Measurements from ENCODE around the gene DPYSL4. TPM values are rescaled to one million over a fixed set of nuclear protein-coding genes. Genes with fewer than 3 reads are reported as not detected.
"Not testable (repeated sequence)": the region's sequence is repeated elsewhere in the genome, so short reads cannot be mapped to it uniquely, and the experiment has no call there.

DPYSL4 gene
- total RNA-seq, 5 donors from 2014 or later (not counting 1 experiment from before 2014, with no cell fraction given) = 0.66 to 3.9 (median 3.2) TPM

- POLR2A ChIA-PET; H3K27me3 Mint-ChIP-seq; DNase-seq; H3K9me3 ChIP-seq; H3K27ac ChIP-seq (ENCODE audit: low read length); H3K4me3 ChIP-seq (ENCODE audit: control insufficient read depth in 1 of 2, extremely low read depth in 1 of 2, low read length in 1 of 2); ATAC-seq (replicated peaks in 1 of 4); H3K4me1 ChIP-seq (ENCODE audit: control insufficient read depth in 1 of 2, extremely low read depth in 1 of 2, insufficient read depth in 2 of 2, low read length in 2 of 2); H3K4me3 Mint-ChIP-seq; CTCF ChIA-PET; H3K36me3 ChIP-seq (ENCODE audit: control insufficient read depth in 2 of 2, extremely low read depth in 1 of 2, insufficient read depth in 1 of 2, low read length in 1 of 2); H3K27me3 ChIP-seq (replicated peaks in 1 of 2; ENCODE audit: control insufficient read depth in 2 of 2, extremely low read depth in 1 of 2, insufficient read depth in 2 of 2, low read length in 1 of 2); H3K27ac Mint-ChIP-seq; H3K4me1 Mint-ChIP-seq: not testable (repeated sequence)
- WGBS (ENCODE audit: insufficient coverage) = 84% methylated on average over 6 of the region's 18 CpGs
- H3K36me3 Mint-ChIP-seq = peaks cover 15% of the 10 kb centered on the region
- H3K9me3 Mint-ChIP-seq = peaks cover 0 to 12% (median 6%) of the 10 kb centered on the region in 3 donors
Observed at GRCh38 chr10:132220996-132221395, 34.2 kb downstream of the DPYSL4 start.

DNA sequence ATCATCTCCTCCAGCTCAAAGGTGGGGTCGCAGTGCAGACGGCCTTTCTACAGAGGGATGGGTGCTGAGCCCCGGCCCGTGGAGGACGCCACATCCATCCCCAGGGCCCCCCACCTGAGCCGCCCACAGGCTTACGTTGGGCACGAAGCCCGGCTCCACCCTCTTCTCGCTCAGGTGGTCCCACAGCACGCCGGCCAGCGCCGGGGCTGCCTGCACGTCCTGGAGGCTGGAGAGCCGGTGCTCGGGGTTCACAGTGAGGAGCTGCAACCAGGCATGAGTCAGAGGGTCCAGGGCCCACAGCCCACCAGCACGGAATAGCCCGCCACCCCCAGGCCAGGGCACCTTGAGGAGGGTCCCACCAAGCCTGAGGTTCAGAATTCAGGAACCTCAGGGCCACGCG, 36.0 kb downstream of the DPYSL4 start:
- peaks cover 0 to 1% (median 0%) of the 10 kb centered on the region in 3 donors for H3K4me1 Mint-ChIP-seq
- CTCF ChIA-PET = no interaction called here
- peaks cover 0 to 5% (median 0%) of the 10 kb centered on the region in 3 donors for H3K9me3 Mint-ChIP-seq
- peaks cover 0 to 8% of the 10 kb centered on the region in 2 experiments for H3K4me1 ChIP-seq (ENCODE audit: control insufficient read depth in 1 of 2, extremely low read depth in 1 of 2, insufficient read depth in 2 of 2, low read length in 2 of 2)
- no peaks in the 10 kb centered on the region for H3K27me3 Mint-ChIP-seq
- DNase-seq (no peak), ATAC-seq (replicated peaks in 1 of 4) (no peak)
- H3K4me3 Mint-ChIP-seq = no peak overlapping the region
- POLR2A ChIA-PET = no interaction called here
- no peak overlapping the region for H3K27ac ChIP-seq (ENCODE audit: low read length)
- no peaks in the 10 kb centered on the region for H3K36me3 ChIP-seq (ENCODE audit: control insufficient read depth in 2 of 2, extremely low read depth in 1 of 2, insufficient read depth in 1 of 2, low read length in 1 of 2)
- H3K4me3 ChIP-seq (ENCODE audit: control insufficient read depth in 1 of 2, extremely low read depth in 1 of 2, low read length in 1 of 2) = no peak overlapping the region
- peaks cover 9% of the 10 kb centered on the region for H3K36me3 Mint-ChIP-seq
- no peak overlapping the region for H3K27ac Mint-ChIP-seq
- H3K9me3 ChIP-seq = no peaks in the 10 kb centered on the region
- H3K27me3 ChIP-seq (replicated peaks in 1 of 2; ENCODE audit: control insufficient read depth in 2 of 2, extremely low read depth in 1 of 2, insufficient read depth in 2 of 2, low read length in 1 of 2) = peaks cover 0 to 3% of the 10 kb centered on the region in 2 experiments
- 86% methylated on average over 17 of the region's 21 CpGs for WGBS (ENCODE audit: insufficient coverage)

DNA sequence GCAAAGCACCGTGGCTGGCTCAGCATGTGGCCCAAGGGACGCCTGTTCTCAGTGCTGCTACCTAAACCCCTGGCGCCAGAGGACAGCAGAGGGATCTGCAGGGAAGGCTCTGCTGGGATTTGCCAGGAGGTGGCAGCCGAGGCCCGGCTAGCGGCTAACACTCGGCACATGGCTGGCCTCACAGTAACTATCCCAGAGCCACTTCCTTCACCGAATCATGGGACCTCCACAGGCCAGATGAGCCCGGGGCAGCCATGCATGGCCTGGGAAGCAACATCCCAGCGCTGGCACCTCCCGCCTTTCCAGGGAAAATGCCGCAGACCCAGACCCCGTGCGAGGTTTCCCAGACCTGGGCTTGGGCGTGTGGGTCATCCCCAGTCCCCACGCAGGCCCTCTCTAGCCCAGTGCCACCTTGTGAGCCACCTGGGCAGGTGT, 36.4 kb downstream of the DPYSL4 start:
- Histone ChIP-seq H3K9me3 (no peaks in the 10 kb centered on the region), H3K4me3 (ENCODE audit: control insufficient read depth in 1 of 2, extremely low read depth in 1 of 2, low read length in 1 of 2) (no peak overlapping the region), H3K36me3 (ENCODE audit: control insufficient read depth in 2 of 2, extremely low read depth in 1 of 2, insufficient read depth in 1 of 2, low read length in 1 of 2) (no peaks in the 10 kb centered on the region), H3K4me1 (ENCODE audit: control insufficient read depth in 1 of 2, extremely low read depth in 1 of 2, insufficient read depth in 2 of 2, low read length in 2 of 2) (peaks cover 0 to 8% of the 10 kb centered on the region in 2 experiments), H3K27me3 (replicated peaks in 1 of 2; ENCODE audit: control insufficient read depth in 2 of 2, extremely low read depth in 1 of 2, insufficient read depth in 2 of 2, low read length in 1 of 2) (peaks cover 0 to 3% of the 10 kb centered on the region in 2 experiments), H3K27ac (ENCODE audit: low read length) (no peak overlapping the region)
- WGBS (ENCODE audit: insufficient coverage) = 51% methylated on average over 16 of the region's 16 CpGs
- ChIA-PET POLR2A (no interaction called here), CTCF (no interaction called here)
- no peaks in the 10 kb centered on the region for H3K27me3 Mint-ChIP-seq
- peak; percentile 17 to 72 (median 50) for DNase-seq
- H3K9me3 Mint-ChIP-seq = peaks cover 0 to 4% (median 0%) of the 10 kb centered on the region in 3 donors
- ATAC-seq (replicated peaks in 1 of 4) = peak; percentile 66 to 95 (median 86)
- peaks cover 8% of the 10 kb centered on the region for H3K36me3 Mint-ChIP-seq
- H3K4me3 Mint-ChIP-seq = no peak overlapping the region
- H3K27ac Mint-ChIP-seq = no peak overlapping the region
- peaks cover 0 to 1% (median 0%) of the 10 kb centered on the region in 3 donors for H3K4me1 Mint-ChIP-seq

DNA sequence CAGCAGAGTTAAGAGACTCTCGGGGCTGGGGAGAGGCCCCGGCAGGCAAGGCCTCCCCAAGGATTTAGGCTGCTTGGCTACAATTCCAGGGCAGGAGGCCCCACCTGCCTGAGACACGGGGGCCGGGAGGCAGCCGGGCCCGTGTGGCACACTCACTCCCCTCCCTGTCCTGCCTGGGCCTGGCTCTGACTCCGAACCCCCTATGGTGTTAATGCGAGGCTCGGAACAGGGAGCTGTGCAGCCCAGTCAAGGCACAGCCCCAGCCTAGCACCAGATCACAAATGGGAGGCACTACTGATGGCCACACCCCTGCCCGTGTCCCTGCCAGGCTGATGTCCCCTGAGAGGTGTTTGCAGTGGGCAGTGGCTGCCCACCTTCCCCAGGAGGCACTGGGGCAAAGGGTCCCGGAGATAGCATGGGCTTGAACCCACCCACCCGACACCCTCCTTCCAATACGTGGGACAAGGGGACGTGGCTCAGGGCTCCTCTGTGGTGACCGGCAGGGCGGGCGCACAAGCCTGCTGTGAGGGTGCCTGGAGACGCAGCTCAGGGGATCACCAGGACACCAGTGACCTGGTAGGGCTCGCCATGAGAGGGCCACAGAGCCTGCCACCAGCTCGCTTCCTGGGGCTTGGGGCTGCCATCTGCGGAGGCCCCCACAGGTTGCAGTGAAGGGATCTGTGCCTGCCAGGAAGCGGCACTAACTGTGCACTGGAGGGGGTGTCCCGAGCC, 37.0 kb downstream of the DPYSL4 start:
- H3K4me3 Mint-ChIP-seq = no peak overlapping the region
- Histone ChIP-seq H3K27me3 (replicated peaks in 1 of 2; ENCODE audit: control insufficient read depth in 2 of 2, extremely low read depth in 1 of 2, insufficient read depth in 2 of 2, low read length in 1 of 2) (peaks cover 0 to 3% of the 10 kb centered on the region in 2 experiments), H3K36me3 (ENCODE audit: control insufficient read depth in 2 of 2, extremely low read depth in 1 of 2, insufficient read depth in 1 of 2, low read length in 1 of 2) (no peaks in the 10 kb centered on the region), H3K27ac (ENCODE audit: low read length) (no peak overlapping the region), H3K4me3 (ENCODE audit: control insufficient read depth in 1 of 2, extremely low read depth in 1 of 2, low read length in 1 of 2) (no peak overlapping the region), H3K9me3 (no peaks in the 10 kb centered on the region), H3K4me1 (ENCODE audit: control insufficient read depth in 1 of 2, extremely low read depth in 1 of 2, insufficient read depth in 2 of 2, low read length in 2 of 2) (peaks cover 0 to 8% of the 10 kb centered on the region in 2 experiments)
- ATAC-seq (replicated peaks in 1 of 4) (no peak), DNase-seq (no peak)
- ChIA-PET POLR2A (no interaction called here), CTCF (no interaction called here)
- WGBS (ENCODE audit: insufficient coverage) = 88% methylated on average over 15 of the region's 23 CpGs
- peaks cover 5% of the 10 kb centered on the region for H3K36me3 Mint-ChIP-seq
- H3K27me3 Mint-ChIP-seq = no peaks in the 10 kb centered on the region
- no peak overlapping the region for H3K27ac Mint-ChIP-seq
- H3K4me1 Mint-ChIP-seq = peaks cover 0 to 1% (median 0%) of the 10 kb centered on the region in 3 donors
- H3K9me3 Mint-ChIP-seq = peaks cover 0 to under 1% (median 0%) of the 10 kb centered on the region in 3 donors

- Histone ChIP-seq H3K4me1 (ENCODE audit: control insufficient read depth in 1 of 2, extremely low read depth in 1 of 2, insufficient read depth in 2 of 2, low read length in 2 of 2) (peaks cover 0 to 10% of the 10 kb centered on the region in 2 experiments), H3K27me3 (replicated peaks in 1 of 2; ENCODE audit: control insufficient read depth in 2 of 2, extremely low read depth in 1 of 2, insufficient read depth in 2 of 2, low read length in 1 of 2) (no peaks in the 10 kb centered on the region), H3K9me3 (no peaks in the 10 kb centered on the region), H3K4me3 (ENCODE audit: control insufficient read depth in 1 of 2, extremely low read depth in 1 of 2, low read length in 1 of 2) (no peak overlapping the region), H3K36me3 (ENCODE audit: control insufficient read depth in 2 of 2, extremely low read depth in 1 of 2, insufficient read depth in 1 of 2, low read length in 1 of 2) (no peaks in the 10 kb centered on the region), H3K27ac (ENCODE audit: low read length) (no peak overlapping the region)
- H3K27ac Mint-ChIP-seq = no peak overlapping the region
- peaks cover 4% of the 10 kb centered on the region for H3K36me3 Mint-ChIP-seq
- no peak overlapping the region for H3K4me3 Mint-ChIP-seq
- ChIA-PET CTCF (interaction anchor here in 1 of 2 donors (0.6 to 0.7 kb wide), 2 partner anchors 49 to 65 kb away, joined by 4 to 10 read pairs; no protein-coding TSS in a partner anchor), POLR2A (no interaction called here)
- no peaks in the 10 kb centered on the region for H3K27me3 Mint-ChIP-seq
- DNase-seq = no peak
- H3K4me1 Mint-ChIP-seq = peaks cover 2 to 7% (median 5%) of the 10 kb centered on the region in 3 donors
- 89% methylated on average over 20 of the region's 20 CpGs for WGBS (ENCODE audit: insufficient coverage)
- H3K9me3 Mint-ChIP-seq = no peaks in the 10 kb centered on the region
- no peak for ATAC-seq (replicated peaks in 1 of 4)
Observed at GRCh38 chr10:132224343-132225072, 37.8 kb downstream of the DPYSL4 start.

DNA sequence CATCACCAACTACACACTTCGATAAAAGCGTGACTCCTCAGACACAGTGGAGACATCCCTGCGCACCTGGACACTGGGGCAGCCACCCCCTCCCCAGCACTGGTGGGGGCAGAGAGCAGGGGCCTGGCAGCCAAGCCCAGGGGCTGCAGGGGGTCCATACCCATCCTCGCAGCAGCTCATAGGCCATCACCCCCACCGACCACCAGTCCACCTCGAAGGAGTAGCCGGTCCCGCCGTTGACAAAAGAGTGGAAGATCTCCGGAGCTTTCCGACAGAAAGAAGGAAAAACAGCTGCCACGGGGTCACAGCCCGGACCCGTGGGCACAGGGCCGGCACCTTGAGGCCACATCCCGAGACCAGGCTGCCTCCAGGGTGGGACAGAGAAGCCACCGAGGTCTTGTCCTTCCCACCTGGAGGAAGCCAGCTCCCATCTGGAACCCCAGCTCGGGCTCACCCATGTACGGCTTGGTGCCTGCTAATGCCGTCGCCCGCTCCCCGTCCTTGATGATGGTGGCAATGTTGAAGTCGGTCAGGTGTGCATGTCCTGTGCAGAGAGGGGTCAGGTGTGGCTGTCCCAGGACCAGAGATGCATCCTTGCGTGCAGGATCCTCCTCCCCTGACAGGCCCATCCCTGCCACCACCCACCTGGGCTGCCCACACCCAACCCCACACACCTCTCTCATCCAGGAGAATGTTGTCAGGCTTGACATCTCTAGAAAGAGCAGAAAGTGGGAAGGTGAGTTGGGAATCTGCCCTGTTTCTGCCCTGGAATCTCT, 38.5 kb downstream of the DPYSL4 start:
- peaks cover 0 to 17% of the 10 kb centered on the region in 2 experiments for H3K4me1 ChIP-seq (ENCODE audit: control insufficient read depth in 1 of 2, extremely low read depth in 1 of 2, insufficient read depth in 2 of 2, low read length in 2 of 2)
- no peaks in the 10 kb centered on the region for H3K36me3 ChIP-seq (ENCODE audit: control insufficient read depth in 2 of 2, extremely low read depth in 1 of 2, insufficient read depth in 1 of 2, low read length in 1 of 2)
- no peaks in the 10 kb centered on the region for H3K27me3 ChIP-seq (replicated peaks in 1 of 2; ENCODE audit: control insufficient read depth in 2 of 2, extremely low read depth in 1 of 2, insufficient read depth in 2 of 2, low read length in 1 of 2)
- Mint-ChIP-seq H3K4me1 (peaks cover 7 to 12% (median 11%) of the 10 kb centered on the region in 3 donors), H3K4me3 (no peak overlapping the region), H3K27ac (no peak overlapping the region), H3K36me3 (peaks cover 4% of the 10 kb centered on the region), H3K27me3 (no peaks in the 10 kb centered on the region), H3K9me3 (no peaks in the 10 kb centered on the region)
- POLR2A ChIA-PET = no interaction called here
- no peak overlapping the region for H3K4me3 ChIP-seq (ENCODE audit: control insufficient read depth in 1 of 2, extremely low read depth in 1 of 2, low read length in 1 of 2)
- ATAC-seq (replicated peaks in 1 of 4) (no peak), DNase-seq (no peak)
- WGBS (ENCODE audit: insufficient coverage) = 94% methylated on average over 11 of the region's 25 CpGs
- CTCF ChIA-PET = interaction anchor here in 1 of 2 donors (0.6 to 0.7 kb wide), 2 partner anchors 50 to 65 kb away, joined by 4 to 10 read pairs; no protein-coding TSS in a partner anchor
- no peak overlapping the region for H3K27ac ChIP-seq (ENCODE audit: low read length)
- no peaks in the 10 kb centered on the region for H3K9me3 ChIP-seq
